Astrocyte (in vitro differentiated cells and primary cell): ENCODE data around the gene DSP. TPM values are rescaled to one million over a fixed set of nuclear protein-coding genes. Genes with fewer than 3 reads are reported as not detected.

Source experiments
- DNase-seq: peaks from one replicate; pipeline ENCODE4 v3.0.0-alpha.2; 2010; ENCODE audit warnings: low read depth
- FAIRE-seq: peaks from 2 replicates; lab custom pipeline; 2011; peaks lifted over from hg19 to GRCh38; lab: Jason Lieb, UNC
- H2AFZ ChIP-seq: 2 replicates; pipeline ENCODE4 v1.6.0; 2012; ENCODE audit warnings: low read depth, low read length, inconsistent platforms
- H3K27ac ChIP-seq: 2 replicates; pipeline ENCODE4 v1.5.1; 2011; ENCODE audit warnings: low read depth, low read length, inconsistent platforms
- H3K27me3 ChIP-seq: 2 replicates; pipeline ENCODE4 v1.6.0; 2011; ENCODE audit warnings: low read length, inconsistent platforms; ENCODE audit not compliant: insufficient read depth
- H3K36me3 ChIP-seq: 2 replicates; pipeline ENCODE4 v1.5.1; 2011; ENCODE audit warnings: low read length, inconsistent platforms; ENCODE audit not compliant: insufficient read depth
- H3K4me1 ChIP-seq: 2 replicates; pipeline ENCODE4 v1.5.1; 2011; ENCODE audit warnings: low read length, inconsistent platforms; ENCODE audit not compliant: insufficient read depth
- H3K4me2 ChIP-seq: 2 replicates; pipeline ENCODE4 v1.6.0; 2012; ENCODE audit warnings: low read length, inconsistent platforms
- H3K4me3 ChIP-seq: 2 replicates; pipeline ENCODE4 v1.5.1; 2011; ENCODE audit warnings: low read depth, mild to moderate bottlenecking, low read length, inconsistent platforms; ENCODE audit not compliant: insufficient read depth
- H3K79me2 ChIP-seq: 2 replicates; pipeline ENCODE4 v1.6.0; 2012; ENCODE audit warnings: mild to moderate bottlenecking, low read length, inconsistent platforms; ENCODE audit not compliant: insufficient read depth
- H3K9ac ChIP-seq: 2 replicates; pipeline ENCODE4 v1.6.0; 2012; ENCODE audit warnings: mild to moderate bottlenecking, low read length, inconsistent platforms
- H3K9me3 ChIP-seq: 2 replicates; pipeline ENCODE4 v1.5.1; 2012; ENCODE audit warnings: low read depth, mild to moderate bottlenecking, low read length, inconsistent platforms; ENCODE audit not compliant: insufficient read depth
- H4K20me1 ChIP-seq: 2 replicates; pipeline ENCODE4 v1.6.0; 2012; ENCODE audit warnings: low read length, inconsistent platforms; ENCODE audit not compliant: insufficient read depth
- H3K27ac Mint-ChIP-seq: one replicate; pipeline ENCODE4 v1.8.0; 2021; ENCODE audit warnings: mild to moderate bottlenecking, mixed read lengths; ENCODE audit not compliant: unreplicated experiment
- H3K27me3 Mint-ChIP-seq: one replicate; pipeline ENCODE4 v1.8.0; 2021; ENCODE audit warnings: low read depth, mixed read lengths; ENCODE audit not compliant: unreplicated experiment
- H3K36me3 Mint-ChIP-seq: one replicate; pipeline ENCODE4 v1.8.0; 2021; ENCODE audit warnings: low read depth, mixed read lengths; ENCODE audit not compliant: unreplicated experiment
- H3K4me1 Mint-ChIP-seq: one replicate; pipeline ENCODE4 v1.8.0; 2021; ENCODE audit warnings: low read depth, mixed read lengths; ENCODE audit not compliant: unreplicated experiment
- H3K4me3 Mint-ChIP-seq: one replicate; pipeline ENCODE4 v1.8.0; 2021; ENCODE audit warnings: mild to moderate bottlenecking, moderate library complexity, mixed read lengths; ENCODE audit not compliant: unreplicated experiment
- H3K9me3 Mint-ChIP-seq: one replicate; pipeline ENCODE4 v1.8.0; 2021; ENCODE audit warnings: mild to moderate bottlenecking, mixed read lengths; ENCODE audit not compliant: unreplicated experiment
- CTCF ChIP-seq: IDR thresholded peaks from 2 replicates; pipeline ENCODE4 v1.5.1; 2011; ENCODE audit warnings: low read depth, mild to moderate bottlenecking, inconsistent platforms, low read length, moderate library complexity; ENCODE audit not compliant: insufficient read depth
- EZH2 ChIP-seq: IDR thresholded peaks from 2 replicates; pipeline ENCODE4 v1.6.1; 2012; ENCODE audit warnings: mild to moderate bottlenecking, low read length, inconsistent platforms; ENCODE audit not compliant: insufficient read depth
- total RNA-seq: library from RNA; stranded (reverse); gene quantifications from 2 replicates; pipeline ENCODE4 v1.2.1, GENCODE V29; 2021

The DSP gene
- total RNA-seq, 1 donor from 2014 or later, result 468 TPM

DNA sequence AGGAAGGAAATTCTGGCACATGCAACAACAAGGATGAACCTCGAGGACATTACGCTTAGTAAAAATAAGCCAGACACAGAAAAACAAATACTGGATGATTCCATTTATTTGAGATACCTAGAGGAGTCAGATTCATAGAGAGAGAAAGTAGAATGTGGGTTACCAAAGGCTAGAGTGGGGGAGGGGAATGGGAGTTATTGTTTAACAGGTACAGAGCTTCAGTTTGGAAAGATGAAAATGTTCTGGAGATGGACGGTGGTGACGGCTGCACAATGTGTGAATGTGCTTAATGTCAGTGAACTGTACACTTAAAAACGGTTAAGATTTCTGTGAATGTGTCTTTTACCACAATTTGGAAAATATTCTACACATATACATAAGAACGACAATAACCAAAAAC is 33.9 kb upstream of the DSP start:
- DNase-seq (no peak), FAIRE-seq (no peak)
- Histone ChIP-seq H3K9me3 (no peaks in the 10 kb centered on the region), H3K4me3 (no peak overlapping the region), H3K4me1 (peaks cover 12% of the 10 kb centered on the region), H3K9ac (no peak overlapping the region), H3K79me2 (no peaks in the 10 kb centered on the region), H4K20me1 (no peaks in the 10 kb centered on the region), H3K36me3 (no peaks in the 10 kb centered on the region), H3K27ac (no peak overlapping the region), H3K4me2 (no peak overlapping the region), H3K27me3 (no peaks in the 10 kb centered on the region), H2AFZ (no peak overlapping the region)
- H3K9me3 Mint-ChIP-seq, result no peaks in the 10 kb centered on the region
- peaks cover 29% of the 10 kb centered on the region for H3K4me1 Mint-ChIP-seq
- no peak overlapping the region for H3K27ac Mint-ChIP-seq
- no peak overlapping the region for H3K4me3 Mint-ChIP-seq
- TF ChIP-seq CTCF, result no peak
- TF ChIP-seq EZH2, result no peak
- H3K27me3 Mint-ChIP-seq, result peaks cover 4% of the 10 kb centered on the region
- no peaks in the 10 kb centered on the region for H3K36me3 Mint-ChIP-seq

DNA sequence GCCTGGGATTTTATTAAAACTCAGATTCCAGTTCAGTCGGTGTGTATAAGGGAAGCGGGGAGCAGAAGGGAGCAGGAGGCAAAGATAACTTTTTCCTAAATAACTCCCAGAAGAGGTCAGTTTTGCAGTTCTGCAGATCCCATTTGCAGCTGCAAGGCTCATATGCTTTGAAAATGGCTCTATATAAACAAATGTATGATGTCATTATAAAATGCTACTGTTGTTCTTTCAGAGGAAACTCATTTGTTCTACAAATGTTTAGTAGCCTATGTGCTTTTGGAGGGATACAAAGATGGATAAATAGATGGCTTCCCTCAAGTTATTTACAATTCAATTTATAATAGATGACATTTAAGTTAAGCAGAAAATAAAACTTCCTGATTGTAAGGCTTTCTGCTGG is 29.2 kb upstream of the DSP start:
- no peak overlapping the region for H2AFZ ChIP-seq
- peaks cover 4% of the 10 kb centered on the region for H3K27me3 Mint-ChIP-seq
- no peaks in the 10 kb centered on the region for H3K36me3 ChIP-seq
- no peak overlapping the region for H3K27ac Mint-ChIP-seq
- H3K4me1 Mint-ChIP-seq, result peaks cover 4% of the 10 kb centered on the region
- no peak for TF ChIP-seq CTCF
- TF ChIP-seq EZH2, result no peak
- H3K9me3 Mint-ChIP-seq, result no peaks in the 10 kb centered on the region
- H3K4me3 Mint-ChIP-seq, result no peak overlapping the region
- H3K9ac ChIP-seq, result no peak overlapping the region
- FAIRE-seq (no peak), DNase-seq (no peak)
- no peak overlapping the region for H3K27ac ChIP-seq
- H3K36me3 Mint-ChIP-seq, result no peaks in the 10 kb centered on the region
- peaks cover 2% of the 10 kb centered on the region for H3K27me3 ChIP-seq
- no peak overlapping the region for H3K4me2 ChIP-seq
- no peaks in the 10 kb centered on the region for H4K20me1 ChIP-seq
- no peaks in the 10 kb centered on the region for H3K79me2 ChIP-seq
- H3K9me3 ChIP-seq, result no peaks in the 10 kb centered on the region
- no peaks in the 10 kb centered on the region for H3K4me1 ChIP-seq
- H3K4me3 ChIP-seq, result no peak overlapping the region

DNA sequence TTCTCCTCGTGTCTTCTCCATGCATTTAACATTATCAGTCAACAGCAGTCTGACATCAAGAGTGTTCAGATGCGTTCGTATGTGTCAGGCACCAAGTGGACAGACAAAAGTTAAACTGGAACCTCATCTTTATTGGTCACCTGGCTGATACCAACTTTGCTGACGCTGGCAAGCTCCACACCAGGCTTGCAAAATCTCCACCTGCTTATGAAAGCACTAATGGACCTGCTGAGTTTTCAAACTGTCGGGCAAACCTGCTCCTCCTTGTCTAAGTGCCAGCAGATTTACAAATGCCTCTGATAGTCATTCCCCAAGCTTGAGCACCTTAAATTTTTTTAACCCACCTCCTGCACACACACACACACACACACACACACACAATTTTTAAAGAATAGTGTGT is 27.9 kb upstream of the DSP start:
- Mint-ChIP-seq H3K27me3 (peaks cover 4% of the 10 kb centered on the region), H3K4me1 (no peaks in the 10 kb centered on the region), H3K9me3 (no peaks in the 10 kb centered on the region), H3K36me3 (no peaks in the 10 kb centered on the region), H3K4me3 (no peak overlapping the region), H3K27ac (no peak overlapping the region)
- Histone ChIP-seq H4K20me1 (no peaks in the 10 kb centered on the region), H3K9me3 (no peaks in the 10 kb centered on the region), H3K9ac (no peak overlapping the region), H3K27ac (no peak overlapping the region), H3K27me3 (peaks cover 2% of the 10 kb centered on the region), H3K4me3 (no peak overlapping the region), H3K36me3 (no peaks in the 10 kb centered on the region), H2AFZ (no peak overlapping the region), H3K4me1 (no peaks in the 10 kb centered on the region), H3K79me2 (no peaks in the 10 kb centered on the region), H3K4me2 (no peak overlapping the region)
- no peak for TF ChIP-seq EZH2
- no peak for DNase-seq
- no peak for FAIRE-seq
